Upper lobe of right lung (tissue), 1 donor: Measurements from ENCODE around the gene BDH1. TPM values are rescaled to one million over a fixed set of nuclear protein-coding genes. Genes with fewer than 3 reads are reported as not detected.

Experiments
- ATAC-seq: fragments of 200-7000 bp; cut with Tn5 transposase; one replicate; pipeline ENCODE4 v1.9.1; 2020; ENCODE audit warnings: mild to moderate bottlenecking, moderate library complexity
- DNase-seq: peaks from one replicate; pipeline ENCODE4 v3.0.0-alpha.2; 2020
- H3K27ac ChIP-seq: fragments of 200-600 bp; one replicate; pipeline ENCODE4 v1.8.0; 2022
- H3K27me3 ChIP-seq: fragments of 200-600 bp; one replicate; pipeline ENCODE4 v1.8.0; 2022; ENCODE audit warnings: mild to moderate bottlenecking
- H3K36me3 ChIP-seq: fragments of 200-600 bp; one replicate; pipeline ENCODE4 v1.8.0; 2022
- H3K4me1 ChIP-seq: fragments of 200-600 bp; one replicate; pipeline ENCODE4 v1.8.0; 2022
- H3K4me3 ChIP-seq: fragments of 200-600 bp; one replicate; pipeline ENCODE4 v1.8.0; 2022; ENCODE audit warnings: mild to moderate bottlenecking
- H3K9me3 ChIP-seq: fragments of 200-600 bp; one replicate; pipeline ENCODE4 v1.8.0; 2022
- CTCF ChIP-seq: fragments of 200-600 bp; IDR thresholded peaks from one replicate; pipeline ENCODE4 v1.8.0; 2022; ENCODE audit warnings: antibody characterized with exemption
- intact Hi-C: fragments of 100-400 bp; cut with DNase I; formaldehyde crosslinking; loops from one replicate; pipeline ENCODE4 v1.11.0; 2022
- total RNA-seq: library from RNA; stranded (reverse); fragmentation: NEBNext Ultra II Directional; extraction: Animal tissue kit (Norgen Biotek cat#: 25700); gene quantifications from one replicate; pipeline ENCODE4 v1.2.1, GENCODE V29; 2021
- donor health status: DM: no; HTN: yes; CAD: no; lungs with severe emphysema.

Gene BDH1
- total RNA-seq, 1 donor from 2014 or later: 12.5 TPM

DNA sequence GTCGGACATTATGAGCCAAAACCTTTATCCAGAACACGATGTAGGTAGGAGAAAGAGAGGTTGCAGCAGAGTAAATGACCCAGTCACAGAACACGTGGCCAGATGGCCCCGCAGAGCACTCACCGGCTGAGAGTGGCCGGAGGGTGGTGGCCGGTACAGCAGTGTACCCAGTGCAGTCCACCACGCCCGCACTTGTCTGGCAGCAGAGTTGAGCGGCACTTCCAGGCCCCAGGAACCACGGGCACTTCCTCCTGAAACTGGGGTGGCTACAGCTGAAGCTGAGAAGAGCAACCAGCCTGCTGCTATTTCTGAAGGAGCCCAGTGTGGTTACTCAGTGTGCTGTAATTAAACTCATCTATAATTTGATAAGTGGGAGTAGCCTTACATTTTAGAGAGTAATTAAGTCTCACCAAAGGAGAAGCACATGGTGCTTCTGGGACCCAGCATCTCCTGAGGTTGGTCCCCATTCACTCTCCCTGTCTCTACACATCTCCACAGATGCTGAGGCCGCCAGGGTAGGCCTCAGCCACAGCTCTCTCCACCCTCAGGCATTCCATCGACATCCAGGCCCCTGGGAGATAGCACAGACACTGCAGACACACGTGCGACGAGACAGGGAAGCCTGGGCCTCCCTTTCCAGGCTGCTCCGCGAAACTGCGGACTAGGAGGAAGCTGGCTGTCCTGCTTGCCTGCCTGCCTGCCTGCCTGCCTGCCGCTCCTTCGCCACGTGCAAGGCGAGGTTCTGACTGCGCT, 49.8 kb downstream of the BDH1 start:
- H3K4me3 ChIP-seq: no peak overlapping the region
- no peaks in the 10 kb centered on the region for H3K4me1 ChIP-seq
- H3K9me3 ChIP-seq: no peaks in the 10 kb centered on the region
- ATAC-seq (peak; percentile 66), DNase-seq (peak; percentile 78)
- no peak overlapping the region for H3K27ac ChIP-seq
- no peaks in the 10 kb centered on the region for H3K36me3 ChIP-seq
- TF ChIP-seq CTCF: no peak
- H3K27me3 ChIP-seq: no peaks in the 10 kb centered on the region
- intact Hi-C loops: no loop called here

DNA sequence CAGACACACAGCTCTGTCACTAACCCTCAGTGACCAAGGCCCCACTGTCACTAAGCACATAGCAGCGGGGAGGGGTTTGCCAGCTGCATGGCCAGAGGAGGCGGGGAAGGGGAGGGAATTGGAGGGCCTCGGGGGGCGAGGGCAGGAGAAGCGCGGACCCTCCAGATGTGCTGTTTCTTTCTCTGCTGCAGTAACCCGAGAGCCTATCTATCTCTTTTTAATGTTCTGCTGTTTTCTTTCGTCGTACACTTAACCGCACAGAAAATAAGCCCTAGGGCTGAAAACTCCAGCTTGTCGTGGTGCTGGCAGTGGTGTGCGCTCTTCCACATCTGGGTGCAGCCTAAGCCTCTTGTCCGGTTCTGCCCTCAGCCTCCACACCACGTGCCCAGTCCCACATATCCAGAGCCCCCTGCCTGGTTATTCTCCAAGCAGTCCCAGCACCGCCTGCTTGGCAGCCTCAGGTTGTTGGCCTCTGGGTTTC, 51.1 kb downstream of the BDH1 start:
- intact Hi-C loops: no loop called here
- Histone ChIP-seq H3K4me3 (no peak overlapping the region), H3K4me1 (no peaks in the 10 kb centered on the region), H3K36me3 (no peaks in the 10 kb centered on the region), H3K27me3 (no peaks in the 10 kb centered on the region), H3K27ac (no peak overlapping the region), H3K9me3 (no peaks in the 10 kb centered on the region)
- no peak for DNase-seq
- ATAC-seq: no peak
- no peak for TF ChIP-seq CTCF

- H3K4me3 ChIP-seq: no peak overlapping the region
- no peak overlapping the region for H3K27ac ChIP-seq
- ATAC-seq (no peak), DNase-seq (no peak)
- H3K9me3 ChIP-seq: no peaks in the 10 kb centered on the region
- H3K27me3 ChIP-seq: no peaks in the 10 kb centered on the region
- TF ChIP-seq CTCF: no peak
- no peaks in the 10 kb centered on the region for H3K4me1 ChIP-seq
- no peaks in the 10 kb centered on the region for H3K36me3 ChIP-seq
- intact Hi-C loops: no loop called here
These were observed 51.5 kb downstream of the BDH1 start for GRCh38 chr3:197504229-197504628.

- intact Hi-C loops: no loop called here
These were observed 52.1 kb downstream of the BDH1 start for GRCh38 chr3:197503652-197504051.

GRCh38 chr3:197501879-197502620, 53.7 kb downstream of the BDH1 start:
- intact Hi-C loops: no loop called here
- no peaks in the 10 kb centered on the region for H3K9me3 ChIP-seq
- no peak overlapping the region for H3K4me3 ChIP-seq
- no peaks in the 10 kb centered on the region for H3K27me3 ChIP-seq
- ATAC-seq: peak; percentile 89
- H3K36me3 ChIP-seq: no peaks in the 10 kb centered on the region
- DNase-seq: peak; percentile 78
- no peaks in the 10 kb centered on the region for H3K4me1 ChIP-seq
- peak; percentile 54 for TF ChIP-seq CTCF
- H3K27ac ChIP-seq: no peak overlapping the region

More at GRCh38 chr3:197503652-197504051, 52.1 kb downstream of the BDH1 start:
- no peaks in the 10 kb centered on the region for H3K36me3 ChIP-seq
- H3K9me3 ChIP-seq: no peaks in the 10 kb centered on the region
- ATAC-seq: no peak
- H3K4me3 ChIP-seq: no peak overlapping the region
- no peaks in the 10 kb centered on the region for H3K4me1 ChIP-seq
- no peak for DNase-seq
- no peaks in the 10 kb centered on the region for H3K27me3 ChIP-seq
- TF ChIP-seq CTCF: no peak
- no peak overlapping the region for H3K27ac ChIP-seq
